ENCODE measurements around the gene KLHL30.

DNA sequence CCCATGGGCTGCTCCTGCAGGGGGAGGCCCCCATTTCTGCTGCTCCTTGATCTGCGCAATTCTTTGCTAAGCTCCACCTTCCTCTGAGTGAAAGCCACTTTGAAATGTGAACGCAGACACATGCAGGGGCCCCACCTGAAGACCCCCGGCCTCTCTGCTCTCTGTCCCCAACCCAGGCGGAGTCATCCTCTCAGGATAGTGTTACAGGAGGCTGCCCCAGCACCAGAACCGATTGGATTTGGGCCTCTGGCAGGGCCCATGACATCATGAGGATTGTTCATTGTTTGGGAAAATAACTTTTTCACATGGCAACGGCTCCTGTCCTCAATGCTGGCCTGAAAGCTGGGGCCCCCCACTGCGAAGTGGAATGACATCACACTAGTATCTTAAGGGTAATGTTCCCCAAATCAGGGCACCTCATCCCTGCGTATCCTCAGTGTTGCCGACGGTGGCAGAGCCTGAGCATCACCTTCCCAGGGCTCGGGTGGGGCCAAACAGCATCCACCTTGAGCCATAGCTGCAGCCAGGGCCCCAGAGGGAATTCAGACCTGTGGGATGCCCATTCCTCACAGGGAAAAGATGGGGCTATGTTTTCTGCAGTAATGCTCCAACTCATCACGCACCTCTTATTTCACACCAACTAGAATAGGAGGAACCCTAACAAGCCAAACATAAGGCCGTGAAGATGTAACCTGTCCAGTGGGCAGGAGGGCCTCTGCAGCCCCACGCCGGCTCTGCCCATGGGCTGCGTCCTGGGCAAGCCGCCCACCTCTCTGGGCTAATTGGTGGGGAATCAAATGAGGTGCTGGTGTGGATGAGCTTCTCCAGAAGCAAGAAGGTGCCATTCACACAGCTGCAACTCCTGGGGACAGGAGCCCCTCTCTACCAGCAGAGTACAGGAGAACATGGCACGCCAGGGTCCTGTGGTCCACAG is 17.6 kb downstream of the KLHL30 start:
- TF ChIP-seq, protein P1, sequence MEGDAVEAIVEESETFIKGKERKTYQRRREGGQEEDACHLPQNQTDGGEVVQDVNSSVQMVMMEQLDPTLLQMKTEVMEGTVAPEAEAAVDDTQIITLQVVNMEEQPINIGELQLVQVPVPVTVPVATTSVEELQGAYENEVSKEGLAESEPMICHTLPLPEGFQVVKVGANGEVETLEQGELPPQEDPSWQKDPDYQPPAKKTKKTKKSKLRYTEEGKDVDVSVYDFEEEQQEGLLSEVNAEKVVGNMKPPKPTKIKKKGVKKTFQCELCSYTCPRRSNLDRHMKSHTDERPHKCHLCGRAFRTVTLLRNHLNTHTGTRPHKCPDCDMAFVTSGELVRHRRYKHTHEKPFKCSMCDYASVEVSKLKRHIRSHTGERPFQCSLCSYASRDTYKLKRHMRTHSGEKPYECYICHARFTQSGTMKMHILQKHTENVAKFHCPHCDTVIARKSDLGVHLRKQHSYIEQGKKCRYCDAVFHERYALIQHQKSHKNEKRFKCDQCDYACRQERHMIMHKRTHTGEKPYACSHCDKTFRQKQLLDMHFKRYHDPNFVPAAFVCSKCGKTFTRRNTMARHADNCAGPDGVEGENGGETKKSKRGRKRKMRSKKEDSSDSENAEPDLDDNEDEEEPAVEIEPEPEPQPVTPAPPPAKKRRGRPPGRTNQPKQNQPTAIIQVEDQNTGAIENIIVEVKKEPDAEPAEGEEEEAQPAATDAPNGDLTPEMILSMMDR (IDR thresholded peaks at IDR 0.05), result no peak
- TF ChIP-seq POLR2A (IDR thresholded peaks at IDR 0.05), result no peak
